Liver (tissue), 9 donors: ENCODE measurements around the gene LIN9. TPM values are rescaled to one million over a fixed set of nuclear protein-coding genes. Genes with fewer than 3 reads are reported as not detected.

Experiments used
- DNase-seq: peaks from one replicate; pipeline ENCODE4 v3.0.0-alpha.2; 2017; ENCODE audit warnings: low spot score
- H3K27ac ChIP-seq, 2 donors: one replicate each; pipeline ENCODE4 v1.7.0; 2013; ENCODE audit warnings: inconsistent platforms in 2 of 2, low read length in 2 of 2, control low read depth in 1 of 2, low read depth in 1 of 2, mild to moderate bottlenecking in 1 of 2
- H3K27me3 ChIP-seq, 4 donors: one replicate each; pipeline versions ENCODE4 v1.6.1 to v1.7.0; 2013; ENCODE audit warnings: low read length in 3 of 4, inconsistent platforms in 1 of 4, mild to moderate bottlenecking in 1 of 4, moderate library complexity in 1 of 4; ENCODE audit not compliant: control insufficient read depth in 4 of 4, insufficient read depth in 4 of 4
- H3K36me3 ChIP-seq, 4 donors: one replicate each; pipeline versions ENCODE4 v1.6.1 to v1.7.0; 2013; ENCODE audit warnings: low read length in 3 of 4, mild to moderate bottlenecking in 3 of 4, low read depth in 1 of 4, moderate library complexity in 1 of 4; ENCODE audit not compliant: control insufficient read depth in 4 of 4, insufficient read depth in 3 of 4
- H3K4me1 ChIP-seq, 4 donors: one replicate each; pipeline versions ENCODE4 v1.6.1 to v1.7.0; 2013; ENCODE audit warnings: low read length in 3 of 4, mild to moderate bottlenecking in 3 of 4, moderate library complexity in 1 of 4; ENCODE audit not compliant: control insufficient read depth in 4 of 4, insufficient read depth in 4 of 4
- H3K4me3 ChIP-seq, 3 donors: one replicate each; pipeline versions ENCODE4 v1.6.1 to v1.7.0; 2013; ENCODE audit warnings: low read length in 3 of 3, control low read depth in 1 of 3, low read depth in 1 of 3, mild to moderate bottlenecking in 1 of 3
- H3K9ac ChIP-seq, 2 donors: one replicate each; pipeline ENCODE4 v1.7.0; 2013; ENCODE audit warnings: low read length in 2 of 2, mild to moderate bottlenecking in 2 of 2, moderate library complexity in 2 of 2, control low read depth in 1 of 2, low read depth in 1 of 2
- H3K9me3 ChIP-seq, 4 donors: one replicate each; pipeline versions ENCODE4 v1.6.1 to v1.7.0; 2013; ENCODE audit warnings: low read length in 3 of 4; ENCODE audit not compliant: control insufficient read depth in 4 of 4
- CTCF ChIP-seq: fragments of 150-350 bp; IDR thresholded peaks from 2 replicates; pipeline ENCODE4 v1.5.1; 2017; ENCODE audit warnings: improper control_type of control experiment, low read depth, low read length; ENCODE audit not compliant: missing input control
- EGR1 ChIP-seq, 2 donors: IDR thresholded peaks; 2 replicates each; pipeline ENCODE4 v1.6.1; 2016 to 2018; ENCODE audit warnings: antibody characterized with exemption in 2 of 2, low read depth in 2 of 2
- FOXA1 ChIP-seq: IDR thresholded peaks from 2 replicates; pipeline ENCODE4 v1.6.1; 2016; ENCODE audit warnings: antibody characterized with exemption
- FOXA2 ChIP-seq: IDR thresholded peaks from 2 replicates; pipeline ENCODE4 v1.6.1; 2016; ENCODE audit warnings: antibody characterized with exemption
- GABPA ChIP-seq, 2 donors: IDR thresholded peaks in 1 of 2; conservative IDR thresholded peaks in 1 of 2; 2 replicates each; pipeline ENCODE4 v1.6.1; 2016; ENCODE audit warnings: antibody characterized with exemption in 2 of 2, mild to moderate bottlenecking in 1 of 2, moderate library complexity in 1 of 2
- HNF4G ChIP-seq: IDR thresholded peaks from 2 replicates; pipeline ENCODE4 v1.6.1; 2016; ENCODE audit warnings: antibody characterized with exemption
- JUND ChIP-seq, 2 donors: IDR thresholded peaks; 2 replicates each; pipeline ENCODE4 v1.6.1; 2016; ENCODE audit warnings: antibody characterized with exemption in 2 of 2
- MAX ChIP-seq: IDR thresholded peaks from 2 replicates; pipeline ENCODE4 v1.6.1; 2016; ENCODE audit warnings: antibody characterized with exemption
- NR2F2 ChIP-seq: IDR thresholded peaks from 2 replicates; pipeline ENCODE4 v1.6.1; 2016; ENCODE audit warnings: antibody characterized with exemption
- RAD21 ChIP-seq, 2 donors: IDR thresholded peaks; 2 replicates each; pipeline ENCODE4 v1.6.1; 2016; ENCODE audit warnings: antibody characterized with exemption in 2 of 2, mild to moderate bottlenecking in 2 of 2
- REST ChIP-seq: IDR thresholded peaks from 2 replicates; pipeline ENCODE4 v1.6.1; 2016; ENCODE audit warnings: antibody characterized with exemption, mild to moderate bottlenecking
- SP1 ChIP-seq: IDR thresholded peaks from 2 replicates; pipeline ENCODE4 v1.6.1; 2018; ENCODE audit warnings: antibody characterized with exemption, mild to moderate bottlenecking
- TAF1 ChIP-seq: conservative IDR thresholded peaks from 2 replicates; pipeline ENCODE4 v1.6.1; 2016; ENCODE audit warnings: antibody characterized with exemption, mild to moderate bottlenecking
- YY1 ChIP-seq: IDR thresholded peaks from 2 replicates; pipeline ENCODE4 v1.6.1; 2016; ENCODE audit warnings: antibody characterized with exemption, mild to moderate bottlenecking
- ZBTB33 ChIP-seq: IDR thresholded peaks from 2 replicates; pipeline ENCODE4 v1.6.1; 2016; ENCODE audit warnings: antibody characterized with exemption
- polyA plus RNA-seq, 2 donors: library from polyadenylated mRNA; stranded (reverse) in 1 of 2; unstranded in 1 of 2; fragments of 200-250 nt in 1 of 2; fragments of >200 nt in 1 of 2; fragmentation: Nextera tagmentation in 1 of 2; extraction: Ambion mirVana in 1 of 2; gene quantifications; one replicate each; pipeline versions ENCODE4 v1.2.1 to v1.2.3, GENCODE V29; 2013 to 2015
- total RNA-seq, 2 donors: library from RNA; depleted of rRNA; stranded (reverse); fragments of >200 nt; gene quantifications; one replicate each; pipeline ENCODE4 v1.2.3, GENCODE V29; 2014
- donor health status: healthy.
- donor health status: healthy.
- donor health status: healthy.
- donor health status: healthy.
- donor health status: healthy.

LIN9 gene
- total and polyA plus RNA-seq, 4 donors = 0.50 to 7.9 (median 1.00) TPM

- no peaks in the 10 kb centered on the region for H3K36me3 ChIP-seq
Measured at GRCh38 chr1:226314055-226314454, 5.1 kb upstream of the LIN9 start.

More at GRCh38 chr1:226314055-226314454, 5.1 kb upstream of the LIN9 start:
- no peak overlapping the region for H3K4me3 ChIP-seq
- H3K9ac ChIP-seq = no peak overlapping the region
- peaks cover 0 to 2% (median 0%) of the 10 kb centered on the region in 4 donors for H3K27me3 ChIP-seq
- no peak overlapping the region for H3K27ac ChIP-seq
- TF ChIP-seq ZBTB33 = no peak
- TF ChIP-seq NR2F2 = no peak
- TF ChIP-seq MAX = no peak
- no peak for TF ChIP-seq YY1
- no peak for TF ChIP-seq REST
- TF ChIP-seq TAF1 = no peak
- TF ChIP-seq FOXA1 = no peak
- TF ChIP-seq HNF4G = no peak
- TF ChIP-seq CTCF = no peak
- TF ChIP-seq EGR1 (IDR thresholded peaks at IDR 0.05; ENCODE audit: low read depth in 2 of 2) = no peak
- no peak for TF ChIP-seq FOXA2
- no peak for TF ChIP-seq SP1
- no peak for TF ChIP-seq GABPA (IDR thresholded peaks at IDR 0.05 in 1 of 2, conservative IDR thresholded peaks at IDR 0.05 in 1 of 2)
- no peak for TF ChIP-seq RAD21 (IDR thresholded peaks at IDR 0.05)
- TF ChIP-seq JUND (IDR thresholded peaks at IDR 0.05) = no peak
- DNase-seq = no peak
- H3K4me1 ChIP-seq = peaks cover 0 to 9% (median 5%) of the 10 kb centered on the region in 4 donors
- no peaks in the 10 kb centered on the region for H3K9me3 ChIP-seq
